ENCODE results near the gene PHF24. TPM values are rescaled to one million over a fixed set of nuclear protein-coding genes. Genes with fewer than 3 reads are reported as not detected.

The PHF24 gene
- total RNA-seq, 1 donor from 2014 or later: under 0.01 TPM

DNA sequence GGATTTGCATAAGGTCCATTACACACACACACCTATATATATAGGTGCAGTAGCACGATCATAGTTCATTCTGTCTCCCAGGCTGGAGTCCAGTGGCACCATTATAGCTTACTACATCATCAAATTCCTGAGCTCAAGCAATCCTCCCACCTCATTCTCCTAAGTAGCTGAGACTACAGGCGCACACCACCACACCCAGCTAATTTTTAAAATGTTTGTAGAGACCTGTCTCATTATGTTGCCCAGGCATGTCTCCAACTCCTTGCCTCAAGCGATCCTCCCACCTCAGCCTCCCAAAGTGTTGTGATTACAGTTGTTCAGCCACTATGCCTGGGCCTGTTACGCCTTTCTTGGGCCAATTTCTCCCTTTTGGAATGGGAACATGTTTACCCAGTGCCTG is 71.2 kb downstream of the PHF24 start:
- no peaks in the 10 kb centered on the region for H3K27me3 ChIP-seq (ENCODE audit: control insufficient read depth in 3 of 3, insufficient read depth in 3 of 3, low read length in 3 of 3)
- H3K9me3 ChIP-seq (ENCODE audit: control insufficient read depth in 3 of 3, low read length in 3 of 3): no peaks in the 10 kb centered on the region
- no peak overlapping the region for H3K9ac ChIP-seq (ENCODE audit: low read depth in 1 of 3, low read length in 3 of 3)
- peaks cover 7 to 18% (median 13%) of the 10 kb centered on the region in 3 donors for H3K36me3 ChIP-seq (ENCODE audit: control insufficient read depth in 3 of 3, insufficient read depth in 3 of 3, low read length in 3 of 3)
- no peak overlapping the region for H3K27ac ChIP-seq (ENCODE audit: low read depth, low read length)
- no peak overlapping the region for H3K4me3 ChIP-seq (ENCODE audit: low read length in 3 of 3)
- peaks cover 0 to 8% (median 4%) of the 10 kb centered on the region in 3 donors for H3K4me1 ChIP-seq (ENCODE audit: control insufficient read depth in 3 of 3, insufficient read depth in 3 of 3, low read length in 3 of 3)

DNA sequence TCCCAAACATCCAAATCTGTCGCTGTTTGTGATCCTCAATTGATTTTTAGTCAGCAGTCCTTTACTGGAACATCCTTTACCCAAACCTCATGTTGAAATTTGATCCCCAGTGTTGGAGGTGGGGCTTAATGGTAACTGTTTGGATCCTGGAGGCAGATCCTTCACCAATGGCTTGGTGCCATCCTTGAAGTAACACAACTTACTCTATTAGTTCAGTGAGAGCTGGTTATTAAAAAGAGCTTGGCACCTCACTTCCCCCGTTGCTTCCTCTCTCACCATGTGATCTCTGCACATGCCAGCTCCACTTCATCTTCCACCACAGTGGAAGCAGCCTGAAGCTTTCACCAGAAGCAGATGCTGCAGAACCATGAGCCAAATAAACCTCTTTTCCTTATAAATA is 71.8 kb downstream of the PHF24 start:
- H3K27me3 ChIP-seq (ENCODE audit: control insufficient read depth in 3 of 3, insufficient read depth in 3 of 3, low read length in 3 of 3): no peaks in the 10 kb centered on the region
- H3K27ac ChIP-seq (ENCODE audit: low read depth, low read length): no peak overlapping the region
- no peak overlapping the region for H3K4me3 ChIP-seq (ENCODE audit: low read length in 3 of 3)
- H3K36me3 ChIP-seq (ENCODE audit: control insufficient read depth in 3 of 3, insufficient read depth in 3 of 3, low read length in 3 of 3): peaks cover 7 to 15% (median 11%) of the 10 kb centered on the region in 3 donors
- H3K9ac ChIP-seq (ENCODE audit: low read depth in 1 of 3, low read length in 3 of 3): no peak overlapping the region
- peaks cover 0 to 8% (median 4%) of the 10 kb centered on the region in 3 donors for H3K4me1 ChIP-seq (ENCODE audit: control insufficient read depth in 3 of 3, insufficient read depth in 3 of 3, low read length in 3 of 3)
- no peaks in the 10 kb centered on the region for H3K9me3 ChIP-seq (ENCODE audit: control insufficient read depth in 3 of 3, low read length in 3 of 3)

Other genes with a start within 250 kb of the PHF24 start
- 15.7 TPM for gene CCL21, start 248.1 kb upstream of the PHF24 start, total RNA-seq
- 14.1 TPM for gene DNAJB5, start 31.5 kb downstream of the PHF24 start, total RNA-seq
- 212 TPM for gene VCP, start 114.3 kb downstream of the PHF24 start, total RNA-seq
- 14.6 TPM for gene FANCG, start 121.7 kb downstream of the PHF24 start, total RNA-seq
- 6.3 TPM for gene PIGO, start 138.3 kb downstream of the PHF24 start, total RNA-seq
- 93.9 TPM for gene STOML2, start 144.8 kb downstream of the PHF24 start, total RNA-seq
- gene ATOSB, start 157.6 kb downstream of the PHF24 start, total RNA-seq: 4.7 TPM
- gene UNC13B, start 203.7 kb downstream of the PHF24 start, total RNA-seq: 16.2 TPM